Measurements from ENCODE around the gene PABPC1L.

The PABPC1L gene

GRCh38 chr20:44886828-44887227 lies 23.0 kb upstream of the PABPC1L start:
- peaks cover 25% of the 10 kb centered on the region for H3K36me3 ChIP-seq (replicated peaks)

GRCh38 chr20:44887466-44887865 lies 22.4 kb upstream of the PABPC1L start:
- Histone ChIP-seq H3K36me3 (replicated peaks) (peaks cover 25% of the 10 kb centered on the region), H3K9me3 (no peaks in the 10 kb centered on the region), H3K4me3 (peak overlapping the region; percentile 91), H3K27me3 (ENCODE audit: low read depth) (no peaks in the 10 kb centered on the region), H3K4me1 (peaks cover 40% of the 10 kb centered on the region)
- no peak for DNase-seq (ENCODE audit: low spot score in 2 of 2)
- in situ Hi-C loops (cut with MboI; ENCODE audit: low sequenced_read_pairs): no loop called here

More at GRCh38 chr20:44886828-44887227, 23.0 kb upstream of the PABPC1L start:
- Histone ChIP-seq H3K4me1 (peaks cover 40% of the 10 kb centered on the region), H3K9me3 (no peaks in the 10 kb centered on the region), H3K4me3 (peak overlapping the region; percentile 91), H3K27me3 (ENCODE audit: low read depth) (no peaks in the 10 kb centered on the region)
- no peak for DNase-seq (ENCODE audit: low spot score in 2 of 2)
- in situ Hi-C loops (cut with MboI; ENCODE audit: low sequenced_read_pairs): no loop called here

DNA sequence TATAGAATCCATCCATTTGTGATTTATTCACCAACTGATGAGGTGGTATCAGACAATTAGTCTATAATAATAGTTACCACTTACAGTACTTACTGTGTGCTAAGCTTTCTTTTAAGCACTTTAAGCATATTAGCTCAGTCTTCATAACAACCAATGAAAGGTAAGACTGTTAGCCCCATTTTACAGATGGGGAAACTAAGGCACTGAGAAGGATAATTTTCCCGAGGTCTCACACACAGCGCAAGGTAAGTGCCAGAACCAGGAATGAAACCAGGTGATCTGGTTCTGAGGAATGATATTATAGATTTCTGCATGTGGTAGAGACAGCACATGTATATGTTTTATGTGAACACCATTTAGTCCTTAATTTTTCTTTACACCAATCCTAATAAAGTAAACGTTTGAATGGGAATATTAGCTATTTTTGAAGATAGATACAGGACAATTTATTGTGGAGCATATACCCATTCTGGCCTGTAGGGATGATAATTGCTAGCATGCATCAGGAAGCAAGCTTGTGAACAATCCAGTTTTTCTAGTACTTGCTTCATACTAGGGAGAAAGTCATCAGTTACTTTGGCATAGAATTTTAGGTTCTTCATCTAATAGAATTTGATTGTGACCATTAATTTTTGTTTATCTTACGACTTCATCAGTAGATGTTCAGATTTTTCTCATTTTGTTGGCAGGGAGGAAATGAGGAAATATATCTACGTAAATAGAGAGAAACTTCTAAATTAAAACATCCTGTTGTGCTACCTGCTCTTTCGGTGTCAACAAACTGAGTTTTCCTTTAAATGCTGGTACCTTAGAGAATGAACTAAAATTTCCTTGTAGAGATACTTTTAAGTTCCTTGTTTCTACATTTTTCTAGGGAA lies 21.4 kb upstream of the PABPC1L start:
- H3K4me1 ChIP-seq: peaks cover 40% of the 10 kb centered on the region
- no peak overlapping the region for H3K4me3 ChIP-seq
- DNase-seq (ENCODE audit: low spot score in 2 of 2): no peak
- H3K36me3 ChIP-seq (replicated peaks): peaks cover 25% of the 10 kb centered on the region
- no peaks in the 10 kb centered on the region for H3K27me3 ChIP-seq (ENCODE audit: low read depth)
- H3K9me3 ChIP-seq: no peaks in the 10 kb centered on the region
- in situ Hi-C loops (cut with MboI; ENCODE audit: low sequenced_read_pairs): no loop called here

DNA sequence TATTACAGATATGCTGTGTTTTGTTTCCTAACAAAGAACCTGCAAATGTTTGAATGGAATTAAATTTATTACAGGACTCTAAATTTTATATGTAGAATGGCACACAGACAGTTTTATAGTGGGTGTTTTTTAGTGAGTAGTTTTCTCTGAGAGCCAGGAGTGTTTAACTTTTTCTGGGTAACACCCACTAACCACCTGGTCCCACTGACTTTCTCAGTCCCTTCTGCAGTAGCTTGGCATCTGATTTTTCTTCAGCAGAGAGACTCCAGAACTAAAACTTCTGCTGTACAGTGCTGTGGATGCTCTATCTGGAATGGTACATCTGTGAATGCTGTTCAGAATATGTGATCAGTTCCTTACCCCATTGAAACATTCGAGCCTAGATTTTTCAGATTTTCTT lies 18.0 kb upstream of the PABPC1L start:
- no peaks in the 10 kb centered on the region for H3K27me3 ChIP-seq (ENCODE audit: low read depth)
- no peak overlapping the region for H3K4me3 ChIP-seq
- DNase-seq (ENCODE audit: low spot score in 2 of 2): no peak
- in situ Hi-C loops (cut with MboI; ENCODE audit: low sequenced_read_pairs): no loop called here
- no peaks in the 10 kb centered on the region for H3K9me3 ChIP-seq
- peaks cover 26% of the 10 kb centered on the region for H3K36me3 ChIP-seq (replicated peaks)
- H3K4me1 ChIP-seq: peaks cover 34% of the 10 kb centered on the region

GRCh38 chr20:44894959-44895358 lies 14.9 kb upstream of the PABPC1L start:
- H3K36me3 ChIP-seq (replicated peaks): peaks cover 11% of the 10 kb centered on the region
- no peaks in the 10 kb centered on the region for H3K27me3 ChIP-seq (ENCODE audit: low read depth)
- in situ Hi-C loops (cut with MboI; ENCODE audit: low sequenced_read_pairs): no loop called here
- H3K4me3 ChIP-seq: no peak overlapping the region
- no peak for DNase-seq (ENCODE audit: low spot score in 2 of 2)
- no peaks in the 10 kb centered on the region for H3K9me3 ChIP-seq
- H3K4me1 ChIP-seq: peaks cover 5% of the 10 kb centered on the region

DNA sequence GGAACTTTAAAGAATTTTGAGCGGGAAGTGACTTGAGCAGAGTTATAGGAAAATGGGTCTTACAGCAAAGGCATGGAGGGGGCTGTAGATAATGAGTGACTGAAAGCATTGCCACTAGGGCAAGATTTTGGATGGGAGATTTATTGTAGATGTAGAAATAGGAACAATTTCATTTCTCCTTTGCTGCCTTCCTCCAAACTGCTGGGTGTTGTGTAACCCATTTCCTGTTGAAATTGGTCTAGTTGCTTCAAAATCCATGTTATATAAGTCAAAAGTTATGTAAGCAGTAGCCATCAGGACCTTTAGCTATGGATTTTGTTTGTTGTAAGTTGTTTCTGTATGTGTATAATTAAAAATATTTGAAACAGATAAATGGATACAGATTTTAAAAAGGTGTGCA lies 13.3 kb upstream of the PABPC1L start:
- H3K9me3 ChIP-seq: no peaks in the 10 kb centered on the region
- H3K4me3 ChIP-seq: no peak overlapping the region
- no peak for DNase-seq (ENCODE audit: low spot score in 2 of 2)
- peaks cover 15% of the 10 kb centered on the region for H3K36me3 ChIP-seq (replicated peaks)
- H3K4me1 ChIP-seq: peaks cover under 1% of the 10 kb centered on the region; the same call in 1 of the 2 replicates
- in situ Hi-C loops (cut with MboI; ENCODE audit: low sequenced_read_pairs): no loop called here
- H3K27me3 ChIP-seq (ENCODE audit: low read depth): no peaks in the 10 kb centered on the region

DNA sequence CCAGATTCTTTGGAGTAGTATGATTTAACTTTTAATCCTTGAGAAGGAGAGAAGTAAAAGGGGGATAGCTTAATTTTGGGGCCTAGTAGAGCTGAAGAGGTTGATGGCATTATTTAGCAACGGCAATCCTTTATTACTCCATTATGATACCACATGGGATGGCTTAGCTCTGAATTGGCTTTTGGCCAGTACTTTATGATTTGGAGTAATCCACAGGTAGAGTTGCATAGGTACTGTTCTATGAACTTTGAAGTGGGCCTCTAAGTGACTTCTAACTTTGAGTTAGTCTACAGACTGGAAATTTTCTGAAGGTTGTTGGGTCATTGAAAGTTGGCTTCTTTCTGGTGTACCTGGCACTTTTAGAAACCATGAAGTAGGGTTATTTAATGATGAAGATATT lies 12.7 kb upstream of the PABPC1L start:
- Histone ChIP-seq H3K9me3 (no peaks in the 10 kb centered on the region), H3K4me3 (no peak overlapping the region), H3K4me1 (no peaks in the 10 kb centered on the region), H3K36me3 (replicated peaks) (peaks cover 19% of the 10 kb centered on the region), H3K27me3 (ENCODE audit: low read depth) (no peaks in the 10 kb centered on the region)
- no peak for DNase-seq (ENCODE audit: low spot score in 2 of 2)
- in situ Hi-C loops (cut with MboI; ENCODE audit: low sequenced_read_pairs): no loop called here

DNA sequence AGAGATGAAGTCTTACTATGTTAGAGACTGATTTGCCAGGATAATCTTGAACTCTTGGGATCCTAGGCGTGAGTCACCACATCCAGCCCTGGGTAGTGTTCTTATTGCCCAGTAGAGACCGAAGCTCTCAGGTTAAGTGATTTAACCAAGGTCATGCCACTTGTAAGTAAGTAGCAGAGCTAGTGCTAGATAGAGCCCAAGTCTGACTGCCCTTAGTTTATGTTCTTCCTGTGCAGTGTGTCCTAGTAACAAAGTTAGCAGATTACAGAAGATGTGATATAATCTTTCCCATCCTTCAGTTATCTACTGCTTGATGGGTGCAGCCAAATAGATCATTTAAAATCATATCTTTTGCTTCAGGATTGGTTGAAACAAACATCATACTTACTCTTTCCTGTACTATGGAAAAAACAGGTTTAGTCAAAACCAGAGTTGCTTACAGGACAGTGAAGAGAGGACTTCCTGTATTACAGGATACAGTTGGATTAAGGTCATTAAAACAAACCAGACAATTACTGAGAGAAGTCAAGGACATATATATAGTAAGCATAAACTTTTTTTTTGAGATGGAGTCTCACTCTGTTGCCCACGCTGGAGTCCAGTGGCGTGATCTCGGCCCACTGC lies 9.5 kb upstream of the PABPC1L start:
- Histone ChIP-seq H3K27me3 (ENCODE audit: low read depth) (no peaks in the 10 kb centered on the region), H3K36me3 (replicated peaks) (peaks cover 51% of the 10 kb centered on the region), H3K9me3 (no peaks in the 10 kb centered on the region), H3K4me1 (no peaks in the 10 kb centered on the region), H3K4me3 (no peak overlapping the region)
- no peak for DNase-seq (ENCODE audit: low spot score in 2 of 2)
- in situ Hi-C loops (cut with MboI; ENCODE audit: low sequenced_read_pairs): no loop called here

- H3K4me3 ChIP-seq: no peak overlapping the region
- H3K9me3 ChIP-seq: no peaks in the 10 kb centered on the region
- no peaks in the 10 kb centered on the region for H3K4me1 ChIP-seq
- in situ Hi-C loops (cut with MboI; ENCODE audit: low sequenced_read_pairs): no loop called here
- no peak for DNase-seq (ENCODE audit: low spot score in 2 of 2)
- no peaks in the 10 kb centered on the region for H3K27me3 ChIP-seq (ENCODE audit: low read depth)
- H3K36me3 ChIP-seq (replicated peaks): peaks cover 62% of the 10 kb centered on the region
Measured at GRCh38 chr20:44901974-44902373, 7.9 kb upstream of the PABPC1L start.

- in situ Hi-C loops (cut with MboI; ENCODE audit: low sequenced_read_pairs): no loop called here
- Histone ChIP-seq H3K9me3 (no peaks in the 10 kb centered on the region), H3K36me3 (replicated peaks) (peaks cover 67% of the 10 kb centered on the region), H3K27me3 (ENCODE audit: low read depth) (no peaks in the 10 kb centered on the region), H3K4me1 (no peaks in the 10 kb centered on the region), H3K4me3 (no peak overlapping the region)
- DNase-seq (ENCODE audit: low spot score in 2 of 2): no peak
Measured at GRCh38 chr20:44904377-44904776, 5.5 kb upstream of the PABPC1L start.

DNA sequence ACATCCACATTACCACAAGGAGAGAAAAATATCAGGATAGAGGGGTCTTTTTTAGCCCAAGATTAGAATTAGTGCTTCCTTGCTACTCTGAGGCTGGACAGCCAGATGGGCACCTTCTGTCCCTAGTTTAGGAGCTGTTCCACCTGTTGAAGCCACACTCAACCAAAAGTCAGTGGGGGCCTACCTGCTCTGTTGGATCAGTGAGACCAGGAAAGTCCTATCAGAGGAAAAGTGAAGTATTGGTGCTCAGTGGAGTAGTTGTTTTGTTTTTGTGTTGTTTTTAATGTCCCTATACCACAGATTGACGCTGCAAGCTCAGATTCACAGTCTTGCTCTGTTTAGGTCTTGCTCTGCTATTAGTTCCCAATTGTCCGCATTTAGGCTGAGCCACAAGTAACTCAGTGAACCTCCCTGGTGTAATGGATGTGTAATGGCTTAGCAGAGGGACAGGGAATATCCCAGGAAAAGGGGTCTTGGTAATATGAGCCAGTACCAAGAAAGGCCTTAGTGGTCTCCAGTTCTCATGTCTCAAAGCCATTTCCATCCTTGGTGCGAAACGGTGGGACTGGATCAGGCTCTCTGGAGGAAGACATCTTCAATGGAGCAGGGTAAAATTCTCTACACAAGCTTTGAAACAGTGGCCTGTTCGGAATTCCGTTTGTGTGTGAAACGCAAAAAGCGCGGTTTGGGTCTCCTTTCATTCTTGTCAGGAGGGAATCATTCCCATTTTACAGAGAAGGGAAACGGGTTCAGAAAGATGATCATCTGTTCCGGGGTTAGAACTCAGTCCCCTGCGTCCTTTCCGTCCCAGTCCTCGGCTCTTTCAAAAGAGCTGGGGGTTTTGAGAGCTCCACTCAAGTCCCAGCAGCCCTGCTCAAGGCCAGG lies 631 bp upstream of the PABPC1L start:
- no peak for DNase-seq (ENCODE audit: low spot score in 2 of 2)
- Histone ChIP-seq H3K9me3 (no peaks in the 10 kb centered on the region), H3K36me3 (replicated peaks) (peaks cover 46% of the 10 kb centered on the region), H3K27me3 (ENCODE audit: low read depth) (no peaks in the 10 kb centered on the region), H3K4me1 (0 out of 2 replicates have a peak, but pooled peaks cover 2% of the 10 kb centered on the region), H3K4me3 (peak overlapping the region; percentile 81)
- in situ Hi-C loops (cut with MboI; ENCODE audit: low sequenced_read_pairs): no loop called here

GRCh38 chr20:44910690-44911262 lies 916 bp downstream of the PABPC1L start:
- H3K36me3 ChIP-seq (replicated peaks): peaks cover 40% of the 10 kb centered on the region
- in situ Hi-C loops (cut with MboI; ENCODE audit: low sequenced_read_pairs): no loop called here
- peak in 1 of 2 experiments; percentile 27 for DNase-seq (ENCODE audit: low spot score in 2 of 2)

DNA sequence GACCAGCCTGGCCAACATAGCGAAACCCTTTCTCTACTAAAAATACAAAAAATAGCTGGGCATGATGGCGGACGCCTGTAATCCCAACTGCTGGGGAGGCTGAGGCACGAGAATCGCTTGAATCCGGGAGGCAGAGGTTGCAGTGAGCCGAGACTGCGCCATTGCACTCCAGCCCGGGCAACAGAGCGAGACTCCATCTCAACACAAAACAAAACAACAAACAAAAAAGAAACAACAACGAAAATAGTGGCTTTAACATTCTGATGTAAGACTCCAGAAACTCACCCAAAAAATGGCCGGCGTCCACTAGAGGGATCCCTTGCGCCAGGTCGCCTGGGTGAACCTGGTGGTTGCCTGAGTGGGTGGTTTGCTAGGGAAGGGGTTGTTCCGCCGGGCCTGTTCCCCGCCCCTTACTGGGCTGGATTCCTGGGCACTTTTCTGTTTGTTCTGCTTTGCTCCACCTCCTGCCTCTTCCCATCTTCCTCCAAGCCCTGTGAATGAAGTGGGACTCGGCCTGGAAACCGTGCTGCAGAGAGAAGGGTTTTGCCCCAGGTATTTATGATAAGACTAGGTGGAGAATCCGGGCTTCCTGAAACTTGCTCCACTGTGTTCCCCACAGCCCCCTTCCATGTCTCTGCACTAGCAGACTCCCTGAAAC lies 1.5 kb downstream of the PABPC1L start:
- peak overlapping the region; percentile 81 for H3K4me3 ChIP-seq
- DNase-seq (ENCODE audit: low spot score in 2 of 2): peak; percentile 71 to 90
- in situ Hi-C loops (cut with MboI; ENCODE audit: low sequenced_read_pairs): no loop called here
- 0 out of 2 replicates have a peak, but pooled peaks cover 2% of the 10 kb centered on the region for H3K4me1 ChIP-seq
- peaks cover 39% of the 10 kb centered on the region for H3K36me3 ChIP-seq (replicated peaks)
- H3K9me3 ChIP-seq: no peaks in the 10 kb centered on the region
- H3K27me3 ChIP-seq (ENCODE audit: low read depth): no peaks in the 10 kb centered on the region

More at GRCh38 chr20:44910690-44911262, 916 bp downstream of the PABPC1L start:
- Histone ChIP-seq H3K4me3 (peak overlapping the region; percentile 81), H3K4me1 (0 out of 2 replicates have a peak, but pooled peaks cover 2% of the 10 kb centered on the region), H3K27me3 (ENCODE audit: low read depth) (no peaks in the 10 kb centered on the region), H3K9me3 (no peaks in the 10 kb centered on the region)

All from HAP-1 (cell line).